Measurements from ENCODE around the gene CKS1B.

CKS1B gene

DNA sequence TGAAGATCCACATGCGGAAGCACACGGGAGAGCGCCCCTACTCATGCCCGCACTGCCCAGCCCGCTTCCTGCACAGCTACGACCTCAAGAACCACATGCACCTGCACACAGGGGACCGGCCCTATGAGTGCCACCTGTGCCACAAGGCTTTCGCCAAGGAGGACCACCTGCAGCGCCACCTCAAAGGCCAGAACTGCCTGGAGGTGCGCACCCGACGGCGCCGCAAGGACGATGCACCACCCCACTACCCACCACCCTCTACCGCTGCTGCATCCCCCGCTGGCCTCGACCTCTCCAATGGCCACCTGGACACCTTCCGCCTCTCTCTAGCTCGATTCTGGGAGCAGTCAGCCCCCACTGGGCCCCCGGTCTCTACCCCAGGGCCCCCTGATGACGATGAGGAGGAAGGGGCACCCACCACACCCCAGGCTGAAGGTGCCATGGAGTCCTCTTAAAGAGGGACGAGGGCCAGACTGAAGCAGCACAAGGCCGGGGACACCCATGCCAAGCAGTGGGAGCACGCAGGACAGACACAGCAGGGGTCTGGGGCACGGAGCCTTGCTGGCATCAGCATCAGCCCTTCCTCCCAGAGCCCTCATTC, 41.9 kb downstream of the CKS1B start:
- no peak for DNase-seq

- peak; percentile 95 for DNase-seq
These were observed 42.8 kb downstream of the CKS1B start for GRCh38 chr1:155017041-155017945.

DNA sequence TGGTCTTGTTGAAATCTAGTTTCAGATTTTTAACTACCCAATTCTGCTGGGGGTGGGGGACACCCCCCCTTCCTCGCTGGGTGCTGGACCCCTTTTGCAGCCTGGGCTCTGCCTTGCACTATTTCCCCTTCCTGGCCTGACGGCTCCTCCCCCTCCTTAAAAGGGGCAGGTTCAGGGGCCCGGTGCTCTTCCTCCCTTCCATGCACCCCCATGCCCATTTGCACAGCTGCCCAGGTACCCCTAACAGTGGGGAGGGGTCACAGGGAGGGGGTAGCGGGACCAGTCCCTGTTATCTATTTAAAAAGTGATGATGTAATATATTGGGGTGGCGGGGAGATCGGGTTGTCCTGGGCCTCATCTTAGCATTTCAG, 43.5 kb downstream of the CKS1B start:
- no peak for DNase-seq

DNA sequence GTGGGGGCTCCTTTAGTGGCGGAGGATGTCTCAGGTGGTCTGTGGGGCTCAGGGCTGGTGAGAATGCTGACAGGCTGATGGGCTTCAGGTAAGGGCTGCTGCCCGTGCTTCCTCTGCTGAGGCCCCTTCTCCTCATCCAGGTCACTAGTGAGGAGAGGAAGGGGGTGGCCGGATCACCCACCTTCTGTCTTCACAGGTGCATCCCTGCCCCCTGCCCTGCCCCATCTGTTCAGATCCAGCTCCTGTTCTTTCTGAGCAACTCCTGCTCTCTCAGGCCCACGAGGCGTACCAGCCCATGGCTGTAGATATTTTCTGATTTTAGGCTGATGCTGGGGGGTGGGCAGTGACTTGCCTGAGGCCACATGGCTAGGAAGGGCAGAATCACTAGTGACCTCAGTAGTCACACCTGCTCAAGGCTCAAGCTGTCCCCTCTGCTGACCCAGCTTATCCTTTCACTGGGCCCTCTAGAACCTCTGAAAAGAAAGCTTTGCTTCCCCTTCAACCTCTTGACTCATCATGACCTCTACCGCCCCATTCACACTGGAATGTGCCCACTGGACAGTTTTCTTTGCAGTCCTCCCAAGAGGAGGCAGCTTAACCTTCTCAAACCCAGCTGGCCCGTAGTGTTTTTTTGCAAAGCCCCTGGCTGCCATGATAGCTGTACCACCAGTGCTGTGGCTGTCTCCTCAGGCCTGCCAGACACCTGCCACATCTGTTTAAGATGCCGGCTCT, 44.3 kb downstream of the CKS1B start:
- no peak for DNase-seq

GRCh38 chr1:155019377-155020245, 45.1 kb downstream of the CKS1B start:
- no peak for DNase-seq

DNA sequence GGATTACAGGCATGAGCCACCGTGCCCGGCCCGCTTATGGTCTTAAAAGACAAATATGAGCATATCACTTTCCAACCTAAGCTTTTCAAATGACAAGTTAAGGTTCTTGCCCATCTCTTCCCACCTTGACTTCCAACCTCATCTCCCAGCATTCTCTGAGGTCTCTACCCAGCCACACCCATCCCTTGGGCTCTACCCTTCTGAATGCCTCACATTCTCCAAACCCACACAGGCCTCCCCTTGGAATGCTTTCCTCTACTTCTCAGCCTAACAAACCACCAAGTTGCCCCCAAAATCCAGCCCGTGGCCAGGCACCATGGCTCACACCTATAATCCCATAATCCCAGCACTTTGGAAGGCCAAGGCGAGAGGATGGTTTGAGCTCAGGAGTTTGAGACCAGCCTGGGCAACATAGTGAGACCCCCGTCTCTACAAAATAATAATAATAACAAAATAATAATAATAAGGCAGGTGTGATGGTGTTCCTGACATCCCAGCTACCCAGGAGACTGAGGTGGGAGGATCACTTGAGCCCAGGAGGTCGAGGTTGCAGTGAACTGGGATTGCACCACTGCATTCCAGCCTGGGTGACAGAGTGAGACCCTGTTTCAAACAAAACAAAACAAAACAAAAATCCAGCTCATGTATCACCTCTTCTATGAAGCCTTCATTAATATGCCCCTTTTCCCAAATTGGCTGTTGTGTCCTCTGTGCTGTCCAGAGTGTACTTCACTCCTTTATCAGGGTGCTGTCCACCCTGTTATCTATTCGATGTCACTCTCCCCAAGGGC, 47.9 kb downstream of the CKS1B start:
- no peak for DNase-seq

- DNase-seq, result no peak
These were observed 48.4 kb downstream of the CKS1B start for GRCh38 chr1:155022927-155023236.

GRCh38 chr1:155023627-155024026, 49.1 kb downstream of the CKS1B start:
- no peak for DNase-seq

DNA sequence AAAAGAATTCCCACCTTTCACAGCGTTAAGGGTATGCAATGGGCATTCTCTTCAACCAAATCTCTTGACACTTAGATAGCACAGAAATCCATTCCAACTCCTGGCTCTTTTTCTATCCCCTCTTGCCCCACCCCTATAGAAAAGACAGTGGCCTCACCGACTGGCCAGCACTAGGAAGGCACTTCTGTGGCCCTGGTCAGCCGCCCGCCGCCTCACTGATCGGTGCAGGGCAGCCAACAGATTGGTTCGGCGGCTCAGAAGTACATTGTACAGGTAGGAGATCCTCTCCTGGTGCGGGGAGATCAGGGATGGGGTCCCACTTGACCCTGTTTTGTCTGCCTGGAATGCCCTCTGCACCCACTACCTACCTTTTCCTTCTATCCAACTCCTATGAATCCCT, 49.8 kb downstream of the CKS1B start:
- DNase-seq, result no peak

GRCh38 chr1:155026154-155026553, 51.7 kb downstream of the CKS1B start:
- DNase-seq, result no peak

DNA sequence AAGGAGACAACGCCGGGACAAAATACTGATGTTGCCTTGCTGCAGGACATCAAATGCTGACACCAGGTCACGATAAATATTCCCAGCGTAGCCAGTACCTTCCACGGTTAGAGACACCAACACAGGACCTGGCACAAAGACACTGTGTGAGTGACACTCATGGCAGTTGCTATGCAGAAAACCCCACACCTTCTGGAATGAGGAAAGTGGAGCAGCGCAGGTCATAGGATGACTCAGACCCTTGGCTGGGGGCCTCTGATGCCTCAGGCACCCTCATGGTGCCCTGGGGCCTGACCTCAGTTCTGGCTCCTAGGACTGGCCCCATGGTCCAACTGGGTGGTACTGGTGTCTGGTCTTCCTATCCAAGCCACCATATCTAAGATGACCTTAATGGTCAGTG, 52.1 kb downstream of the CKS1B start:
- no peak for DNase-seq
